Glutamatergic neuron (in vitro differentiated cells): ENCODE data around the gene TCF7L2. TPM values are rescaled to one million over a fixed set of nuclear protein-coding genes. Genes with fewer than 3 reads are reported as not detected.

ENCODE experiments used
- DNase-seq: peaks from one replicate; pipeline ENCODE4 v3.0.0; 2022
- H3K27ac Mint-ChIP-seq: one replicate; pipeline ENCODE4 v1.8.0; 2020; ENCODE audit warnings: mild to moderate bottlenecking, mixed read lengths, inconsistent platforms; ENCODE audit not compliant: unreplicated experiment
- H3K27me3 Mint-ChIP-seq: one replicate; pipeline ENCODE4 v1.8.0; 2020; ENCODE audit warnings: mild to moderate bottlenecking, moderate library complexity, mixed read lengths, inconsistent platforms; ENCODE audit not compliant: unreplicated experiment
- H3K36me3 Mint-ChIP-seq: one replicate; pipeline ENCODE4 v1.8.0; 2020; ENCODE audit warnings: mild to moderate bottlenecking, mixed read lengths, inconsistent platforms; ENCODE audit not compliant: unreplicated experiment
- H3K4me1 Mint-ChIP-seq: one replicate; pipeline ENCODE4 v1.8.0; 2020; ENCODE audit warnings: mild to moderate bottlenecking, low read depth, mixed read lengths, inconsistent platforms; ENCODE audit not compliant: unreplicated experiment
- H3K4me3 Mint-ChIP-seq: one replicate; pipeline ENCODE4 v1.8.0; 2020; ENCODE audit warnings: mild to moderate bottlenecking, mixed read lengths, inconsistent platforms; ENCODE audit not compliant: unreplicated experiment
- H3K9me3 Mint-ChIP-seq: one replicate; pipeline ENCODE4 v1.8.0; 2020; ENCODE audit warnings: mild to moderate bottlenecking, moderate library complexity, mixed read lengths, inconsistent platforms; ENCODE audit not compliant: unreplicated experiment
- CTCF ChIP-seq: fragments of 200-600 bp; sonication (generic); IDR thresholded peaks from one replicate; pipeline ENCODE4 v1.5.0; 2021; ENCODE audit not compliant: partially characterized antibody, unreplicated experiment
- total RNA-seq: library from RNA; stranded (reverse); fragmentation: NEBNext Ultra II Directional; extraction: Animal tissue kit (Norgen Biotek cat#: 25700); gene quantifications from one replicate; pipeline ENCODE4 v1.2.1, GENCODE V29; 2021; ENCODE audit not compliant: unreplicated experiment

The TCF7L2 gene
- total RNA-seq, 1 donor from 2014 or later = 5.0 TPM

DNA sequence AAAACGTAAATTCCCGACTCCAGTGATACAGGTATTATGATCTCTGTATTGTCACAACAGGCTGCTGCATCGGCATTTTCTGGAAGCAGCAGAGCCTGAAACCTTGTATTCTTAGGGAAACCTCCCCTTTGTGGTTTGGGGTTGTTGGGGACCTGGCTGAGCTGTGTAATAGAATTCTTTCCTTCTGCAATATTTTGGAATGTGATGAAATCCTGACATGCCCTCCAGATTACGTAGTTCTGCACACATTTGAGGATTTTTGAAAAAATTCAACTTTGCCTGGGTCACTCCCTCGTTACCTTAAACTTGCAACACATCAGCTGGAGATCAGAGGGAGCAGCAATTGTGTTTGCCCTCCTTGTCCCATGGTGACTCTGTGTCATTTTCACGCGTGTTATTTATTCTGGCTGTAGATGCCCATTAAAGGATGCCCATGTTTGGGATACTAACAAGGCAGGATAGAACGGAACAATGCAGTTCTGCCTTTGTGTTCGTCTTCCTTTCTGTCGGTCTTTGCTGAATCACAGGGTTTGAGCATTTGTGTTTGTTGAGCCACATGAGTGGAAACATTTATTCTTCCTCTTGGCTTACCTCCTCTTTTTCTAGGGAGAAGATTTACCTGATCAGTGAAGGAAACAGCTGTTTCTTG is 181.7 kb downstream of the TCF7L2 start:
- H3K4me1 Mint-ChIP-seq = peaks cover 34% of the 10 kb centered on the region
- H3K36me3 Mint-ChIP-seq = no peaks in the 10 kb centered on the region
- H3K27ac Mint-ChIP-seq = no peak overlapping the region
- no peak for DNase-seq
- TF ChIP-seq CTCF = no peak
- H3K27me3 Mint-ChIP-seq = no peaks in the 10 kb centered on the region
- H3K9me3 Mint-ChIP-seq = no peaks in the 10 kb centered on the region
- H3K4me3 Mint-ChIP-seq = no peak overlapping the region

DNA sequence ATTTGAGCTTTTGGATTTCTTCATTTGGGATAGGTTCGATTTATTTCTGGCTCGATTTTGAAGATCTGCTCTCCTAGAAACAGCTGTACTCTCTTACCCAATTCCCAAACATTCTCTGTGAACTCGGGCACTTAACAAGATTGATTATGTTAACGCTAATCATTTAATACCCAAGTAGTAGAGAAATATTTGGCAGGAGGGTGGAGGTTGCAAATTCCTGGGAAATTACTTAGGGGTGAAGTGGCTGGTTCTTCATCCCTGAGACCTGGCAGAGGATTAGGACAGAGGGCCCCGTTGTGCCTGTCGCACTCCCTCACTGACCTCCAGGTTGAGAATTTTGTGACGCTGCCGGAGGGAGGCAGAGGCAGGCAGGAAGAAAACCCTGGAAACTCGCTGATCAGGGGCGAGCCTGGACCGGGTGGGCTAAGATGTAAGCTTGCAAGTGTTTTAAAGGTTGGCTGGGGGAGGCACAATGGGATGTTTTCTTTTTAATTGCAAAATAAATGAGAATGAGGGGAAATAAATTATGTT is 182.6 kb downstream of the TCF7L2 start:
- Mint-ChIP-seq H3K4me3 (peak overlapping the region; percentile 46), H3K36me3 (no peaks in the 10 kb centered on the region), H3K27ac (no peak overlapping the region), H3K27me3 (no peaks in the 10 kb centered on the region), H3K4me1 (peaks cover 30% of the 10 kb centered on the region), H3K9me3 (no peaks in the 10 kb centered on the region)
- TF ChIP-seq CTCF = no peak
- DNase-seq = peak; percentile 42

- peak; percentile 34 for DNase-seq
- no peak overlapping the region for H3K4me3 Mint-ChIP-seq
- no peak overlapping the region for H3K27ac Mint-ChIP-seq
- no peaks in the 10 kb centered on the region for H3K27me3 Mint-ChIP-seq
- peaks cover 22% of the 10 kb centered on the region for H3K4me1 Mint-ChIP-seq
- no peaks in the 10 kb centered on the region for H3K36me3 Mint-ChIP-seq
- H3K9me3 Mint-ChIP-seq = no peaks in the 10 kb centered on the region
- no peak for TF ChIP-seq CTCF
Observed at GRCh38 chr10:113133497-113134115, 183.6 kb downstream of the TCF7L2 start.

DNA sequence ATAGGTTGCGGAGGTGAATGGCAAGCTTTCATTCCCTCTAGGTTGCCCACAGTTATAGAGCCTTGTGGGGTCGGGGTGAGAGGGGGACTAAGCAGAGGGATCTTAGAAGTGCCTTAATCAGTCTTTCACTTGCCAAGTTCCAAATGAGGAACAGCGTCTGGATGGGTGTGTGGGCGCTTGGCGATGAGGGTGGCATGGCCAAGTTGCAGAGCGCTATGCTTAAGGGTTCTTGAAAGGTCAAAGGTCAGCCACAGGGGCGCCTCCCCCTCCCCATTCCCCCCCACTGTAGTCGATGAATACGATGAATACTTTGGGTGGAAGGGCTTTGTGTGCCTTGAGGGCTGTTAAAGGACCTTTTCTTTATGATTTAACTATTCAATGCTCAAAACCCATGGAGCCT is 185.0 kb downstream of the TCF7L2 start:
- H3K27me3 Mint-ChIP-seq = no peaks in the 10 kb centered on the region
- H3K4me1 Mint-ChIP-seq = peaks cover 22% of the 10 kb centered on the region
- H3K36me3 Mint-ChIP-seq = no peaks in the 10 kb centered on the region
- H3K27ac Mint-ChIP-seq = no peak overlapping the region
- TF ChIP-seq CTCF = no peak
- H3K4me3 Mint-ChIP-seq = no peak overlapping the region
- DNase-seq = no peak
- H3K9me3 Mint-ChIP-seq = no peaks in the 10 kb centered on the region

GRCh38 chr10:113137941-113138685 is 188.1 kb downstream of the TCF7L2 start:
- peaks cover 13% of the 10 kb centered on the region for H3K4me1 Mint-ChIP-seq
- no peaks in the 10 kb centered on the region for H3K27me3 Mint-ChIP-seq
- H3K36me3 Mint-ChIP-seq = no peaks in the 10 kb centered on the region
- no peaks in the 10 kb centered on the region for H3K9me3 Mint-ChIP-seq
- no peak for TF ChIP-seq CTCF
- no peak for DNase-seq
- H3K27ac Mint-ChIP-seq = no peak overlapping the region
- H3K4me3 Mint-ChIP-seq = no peak overlapping the region
